DND-41 (cell line): Measurements from ENCODE around the gene FAM193B.
"Not testable (repeated sequence)": the region's sequence is repeated elsewhere in the genome, so short reads cannot be mapped to it uniquely, and the experiment has no call there.

ENCODE experiments used
- ATAC-seq: fragments of 200-7000 bp; cut with Tn5 transposase; 3 replicates; pipeline ENCODE4 v1.9.1; 2021; ENCODE audit warnings: low read depth; ENCODE audit not compliant: insufficient read depth
- DNase-seq: peaks from one replicate; pipeline ENCODE4 v3.0.0-alpha.2; 2020
- H2AFZ ChIP-seq: 2 replicates; pipeline ENCODE4 v1.6.0; 2012; ENCODE audit warnings: low read depth, low read length
- H3K27ac ChIP-seq: 2 replicates; pipeline ENCODE4 v1.5.1; 2012; ENCODE audit warnings: low read length, inconsistent platforms
- H3K27me3 ChIP-seq: fragments of 200-600 bp; sonication (generic); 2 replicates; pipeline ENCODE4 v1.6.0; 2012; ENCODE audit warnings: low read length, mild to moderate bottlenecking, inconsistent platforms; ENCODE audit not compliant: insufficient read depth, poor library complexity
- H3K36me3 ChIP-seq: 2 replicates; pipeline ENCODE4 v1.5.1; 2012; ENCODE audit warnings: low read length, inconsistent platforms; ENCODE audit not compliant: insufficient read depth
- H3K4me1 ChIP-seq: 2 replicates; pipeline ENCODE4 v1.5.1; 2012; ENCODE audit warnings: mild to moderate bottlenecking, low read length; ENCODE audit not compliant: insufficient read depth
- H3K4me2 ChIP-seq: 2 replicates; pipeline ENCODE4 v1.6.0; 2012; ENCODE audit warnings: mild to moderate bottlenecking, moderate library complexity, low read length, inconsistent platforms; ENCODE audit not compliant: insufficient read depth
- H3K4me3 ChIP-seq, 2 experiments: fragments of 200-600 bp in 1 of 2; shearing (Covaris generic) in 1 of 2; 2 replicates each; pipeline ENCODE4 v1.5.1; 2012 to 2016; ENCODE audit warnings: inconsistent platforms in 2 of 2, low read length in 2 of 2, mild to moderate bottlenecking in 2 of 2, low read depth in 1 of 2, moderate library complexity in 1 of 2
- H3K79me2 ChIP-seq: 2 replicates; pipeline ENCODE4 v1.6.0; 2012; ENCODE audit warnings: low read length, inconsistent platforms; ENCODE audit not compliant: insufficient read depth
- H3K9ac ChIP-seq: 2 replicates; pipeline ENCODE4 v1.6.0; 2012; ENCODE audit warnings: low read depth, mild to moderate bottlenecking, inconsistent platforms, low read length, moderate library complexity
- H3K9me3 ChIP-seq: 2 replicates; pipeline ENCODE4 v1.5.1; 2012; ENCODE audit warnings: low read length, moderate library complexity, mild to moderate bottlenecking, inconsistent platforms; ENCODE audit not compliant: insufficient read depth, severe bottlenecking
- H4K20me1 ChIP-seq: 2 replicates; pipeline ENCODE4 v1.6.0; 2012; ENCODE audit warnings: low read length; ENCODE audit not compliant: insufficient read depth
- EZH2 ChIP-seq: IDR thresholded peaks from 3 replicates; pipeline ENCODE4 v1.6.1; 2012; ENCODE audit warnings: borderline replicate concordance, low read depth, mild to moderate bottlenecking, moderate library complexity, low read length, inconsistent platforms; ENCODE audit not compliant: severe bottlenecking
- TF ChIP-seq, protein P1 (sequence below): IDR thresholded peaks from 2 replicates; pipeline ENCODE4 v1.5.1; 2012; ENCODE audit warnings: borderline replicate concordance, low read length, moderate library complexity, mild to moderate bottlenecking; ENCODE audit not compliant: poor library complexity, severe bottlenecking; ENCODE audit errors: extremely low read depth

Gene FAM193B

DNA sequence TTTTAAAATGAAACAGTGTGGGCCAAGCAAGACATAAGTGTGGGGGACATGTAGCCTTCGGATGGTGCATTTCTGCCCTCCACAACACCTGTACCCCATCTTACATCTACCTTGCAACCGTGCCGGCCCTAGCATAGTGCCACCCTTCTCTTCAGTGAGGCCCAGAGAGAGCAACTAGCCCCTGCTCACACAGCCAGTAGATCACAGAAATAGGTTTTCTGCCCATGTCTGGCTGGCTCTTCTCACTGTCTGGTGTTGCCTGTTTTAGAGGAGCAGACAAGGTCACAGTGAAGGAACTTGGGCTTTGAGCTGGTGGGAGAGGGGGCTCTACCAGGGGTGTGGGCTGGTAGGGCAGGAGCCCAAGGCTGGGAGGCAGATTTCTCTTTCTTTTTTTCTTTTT, 68.1 kb downstream of the FAM193B start:
- Histone ChIP-seq H3K9me3 (no peaks in the 10 kb centered on the region), H3K4me1 (no peaks in the 10 kb centered on the region), H4K20me1 (peaks cover 3% of the 10 kb centered on the region; the same call in 1 of the 2 replicates), H3K27ac (no peak overlapping the region), H3K4me2 (no peak overlapping the region), H3K9ac (no peak overlapping the region), H2AFZ (no peak overlapping the region), H3K79me2 (no peaks in the 10 kb centered on the region), H3K36me3 (no peaks in the 10 kb centered on the region), H3K4me3 (no peak overlapping the region), H3K27me3 (no peaks in the 10 kb centered on the region)
- TF ChIP-seq EZH2 = no peak
- TF ChIP-seq, protein P1, sequence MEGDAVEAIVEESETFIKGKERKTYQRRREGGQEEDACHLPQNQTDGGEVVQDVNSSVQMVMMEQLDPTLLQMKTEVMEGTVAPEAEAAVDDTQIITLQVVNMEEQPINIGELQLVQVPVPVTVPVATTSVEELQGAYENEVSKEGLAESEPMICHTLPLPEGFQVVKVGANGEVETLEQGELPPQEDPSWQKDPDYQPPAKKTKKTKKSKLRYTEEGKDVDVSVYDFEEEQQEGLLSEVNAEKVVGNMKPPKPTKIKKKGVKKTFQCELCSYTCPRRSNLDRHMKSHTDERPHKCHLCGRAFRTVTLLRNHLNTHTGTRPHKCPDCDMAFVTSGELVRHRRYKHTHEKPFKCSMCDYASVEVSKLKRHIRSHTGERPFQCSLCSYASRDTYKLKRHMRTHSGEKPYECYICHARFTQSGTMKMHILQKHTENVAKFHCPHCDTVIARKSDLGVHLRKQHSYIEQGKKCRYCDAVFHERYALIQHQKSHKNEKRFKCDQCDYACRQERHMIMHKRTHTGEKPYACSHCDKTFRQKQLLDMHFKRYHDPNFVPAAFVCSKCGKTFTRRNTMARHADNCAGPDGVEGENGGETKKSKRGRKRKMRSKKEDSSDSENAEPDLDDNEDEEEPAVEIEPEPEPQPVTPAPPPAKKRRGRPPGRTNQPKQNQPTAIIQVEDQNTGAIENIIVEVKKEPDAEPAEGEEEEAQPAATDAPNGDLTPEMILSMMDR = no peak
- no peak for ATAC-seq
- no peak for DNase-seq

DNA sequence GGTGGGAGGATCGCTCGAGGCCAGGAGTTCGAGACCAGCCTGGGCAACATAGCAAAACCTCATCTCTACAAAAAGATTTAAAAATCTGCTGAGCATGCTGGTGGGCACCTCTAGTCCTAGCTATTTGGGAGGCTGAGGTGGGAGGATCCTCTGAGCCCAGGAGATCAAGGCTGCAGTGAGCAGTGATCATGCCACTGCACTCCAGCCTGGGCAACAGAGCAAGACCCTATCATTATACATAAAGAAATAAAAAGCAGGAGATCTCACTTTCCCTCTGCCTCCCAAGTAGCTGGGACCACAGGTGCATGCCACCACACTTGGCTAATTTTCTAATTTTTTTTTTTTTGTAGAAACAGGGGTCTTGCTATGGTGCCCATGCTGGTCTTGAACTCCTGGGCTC, 68.6 kb downstream of the FAM193B start:
- H3K9ac ChIP-seq, H3K4me1 ChIP-seq, H4K20me1 ChIP-seq, H3K27me3 ChIP-seq, H3K27ac ChIP-seq, H2AFZ ChIP-seq, ATAC-seq, H3K36me3 ChIP-seq, H3K4me2 ChIP-seq, H3K79me2 ChIP-seq, DNase-seq, H3K9me3 ChIP-seq, H3K4me3 ChIP-seq: not testable (repeated sequence)

DNA sequence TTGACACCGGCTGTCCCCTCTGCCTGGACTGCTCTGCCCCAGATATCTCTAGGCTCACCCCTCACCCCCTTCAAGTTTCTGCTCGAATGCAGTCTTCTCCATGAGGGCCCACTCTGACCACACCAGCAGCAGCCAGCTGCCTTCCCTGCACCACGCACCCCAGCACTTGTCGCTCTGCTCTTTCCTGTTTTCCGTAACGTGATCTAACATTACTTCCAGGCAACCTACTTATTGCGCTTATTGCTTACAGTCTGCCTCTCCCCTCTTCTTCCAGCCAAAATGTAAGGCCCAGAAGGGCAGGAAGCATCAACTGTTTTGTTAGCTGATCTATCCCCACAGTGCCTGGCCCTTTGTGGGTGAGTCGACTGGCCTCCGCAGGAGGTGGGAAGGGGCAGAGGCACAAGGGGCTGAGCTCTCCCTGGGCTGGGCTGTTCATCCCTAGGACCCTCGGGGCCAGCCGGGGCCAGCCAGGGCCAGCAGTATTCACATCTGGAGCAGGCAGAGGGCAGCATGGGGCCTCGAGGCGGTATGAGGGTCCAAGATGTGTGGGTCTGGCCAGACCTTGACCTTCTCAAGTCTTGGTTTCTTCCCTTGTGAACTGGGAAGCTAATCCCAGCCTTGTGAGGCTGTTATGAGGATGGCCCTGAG, 69.3 kb downstream of the FAM193B start:
- TF ChIP-seq, protein P1 = no peak
- no peak for TF ChIP-seq EZH2
- H3K27ac ChIP-seq = no peak overlapping the region
- H3K27me3 ChIP-seq = no peaks in the 10 kb centered on the region
- H3K4me1 ChIP-seq = no peaks in the 10 kb centered on the region
- H3K9ac ChIP-seq = no peak overlapping the region
- no peaks in the 10 kb centered on the region for H3K36me3 ChIP-seq
- no peak overlapping the region for H3K4me2 ChIP-seq
- peaks cover 3% of the 10 kb centered on the region; the same call in 1 of the 2 replicates for H4K20me1 ChIP-seq
- no peak for DNase-seq
- no peaks in the 10 kb centered on the region for H3K79me2 ChIP-seq
- ATAC-seq = no peak
- no peak overlapping the region for H2AFZ ChIP-seq
- H3K4me3 ChIP-seq = no peak overlapping the region
- H3K9me3 ChIP-seq = no peaks in the 10 kb centered on the region

DNA sequence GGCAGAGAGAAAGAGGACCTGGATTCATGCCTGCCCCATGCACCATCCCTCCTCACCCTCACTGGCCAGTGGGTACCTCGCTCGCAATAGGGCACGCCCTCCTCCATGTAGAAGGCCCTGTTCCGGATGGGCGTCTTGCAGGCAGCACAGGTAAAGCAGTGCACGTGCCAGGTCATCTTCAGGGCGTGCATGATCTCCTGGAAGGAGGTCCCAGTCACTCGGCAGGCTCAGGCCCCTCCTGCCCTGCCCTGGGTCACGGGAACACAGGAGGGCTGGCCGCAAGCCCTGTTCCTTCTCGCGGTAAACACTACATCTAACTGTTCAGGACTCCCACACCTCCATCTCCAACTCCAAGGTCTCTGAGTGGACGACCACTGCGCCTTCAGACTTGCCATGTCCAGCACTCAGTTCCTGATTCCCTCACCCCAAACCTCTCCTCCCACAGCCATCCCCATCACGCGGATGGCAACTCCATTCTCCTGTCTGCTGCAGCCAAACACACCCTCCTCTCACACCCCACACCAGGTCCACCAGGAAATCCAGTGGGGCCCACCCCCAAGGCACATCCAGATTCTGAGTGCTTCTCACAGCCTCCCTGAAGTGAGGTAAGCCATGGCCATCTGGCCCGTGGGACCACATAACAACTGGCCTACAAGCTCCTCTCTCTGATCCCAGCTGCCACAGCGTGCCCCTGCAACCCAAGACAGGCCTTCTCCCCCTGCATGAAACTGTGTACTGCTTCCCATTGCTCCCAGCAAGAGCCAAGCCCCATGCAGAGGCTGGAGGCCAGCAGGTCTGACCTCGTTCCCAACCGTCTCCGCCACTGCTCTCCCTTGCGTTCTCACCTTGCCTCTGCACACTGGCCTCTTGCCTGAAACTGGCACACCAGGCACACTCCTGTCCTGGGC, 70.1 kb downstream of the FAM193B start:
- TF ChIP-seq, protein P1 = no peak
- TF ChIP-seq EZH2 = no peak

More for the DNA sequence above, 70.1 kb downstream of the FAM193B start:
- no peak overlapping the region for H2AFZ ChIP-seq
- no peak overlapping the region for H3K27ac ChIP-seq
- no peaks in the 10 kb centered on the region for H3K9me3 ChIP-seq
- H3K4me3 ChIP-seq = no peak overlapping the region
- ATAC-seq = no peak
- H3K27me3 ChIP-seq = no peaks in the 10 kb centered on the region
- no peak overlapping the region for H3K9ac ChIP-seq
- no peaks in the 10 kb centered on the region for H3K36me3 ChIP-seq
- no peak for DNase-seq
- H3K79me2 ChIP-seq = no peaks in the 10 kb centered on the region
- peaks cover 3% of the 10 kb centered on the region; the same call in 1 of the 2 replicates for H4K20me1 ChIP-seq
- H3K4me1 ChIP-seq = no peaks in the 10 kb centered on the region
- H3K4me2 ChIP-seq = no peak overlapping the region
